RWPE1 (cell line): ENCODE data around the gene HES2.

Experiments
- CTCF ChIA-PET: fragments of 350-600 bp; sonication (Branson Sonifier 250); formaldehyde crosslinking; extraction: SDS; loops from one replicate; lab custom pipeline; 2021; lab: Yijun Ruan, JAX
- POLR2A ChIA-PET: fragments of 400-600 bp; formaldehyde crosslinking; extraction: SDS; loops from one replicate; lab custom pipeline; 2020; ENCODE audit warnings: antibody characterized with exemption; ENCODE audit not compliant: low non-redundant PET; lab: Yijun Ruan, JAX
- DNase-seq: peaks from one replicate; pipeline ENCODE4 v3.0.0; 2012; ENCODE audit warnings: low spot score
- H3K27ac ChIP-seq: fragments of 450-650 bp; 2 replicates; pipeline ENCODE4 v1.5.1; 2017
- TF ChIP-seq, protein P1 (sequence below): fragments of 450-650 bp; conservative IDR thresholded peaks from 2 replicates; pipeline ENCODE4 v1.5.1; 2017; ENCODE audit warnings: low read depth, mild to moderate bottlenecking

Gene HES2

DNA sequence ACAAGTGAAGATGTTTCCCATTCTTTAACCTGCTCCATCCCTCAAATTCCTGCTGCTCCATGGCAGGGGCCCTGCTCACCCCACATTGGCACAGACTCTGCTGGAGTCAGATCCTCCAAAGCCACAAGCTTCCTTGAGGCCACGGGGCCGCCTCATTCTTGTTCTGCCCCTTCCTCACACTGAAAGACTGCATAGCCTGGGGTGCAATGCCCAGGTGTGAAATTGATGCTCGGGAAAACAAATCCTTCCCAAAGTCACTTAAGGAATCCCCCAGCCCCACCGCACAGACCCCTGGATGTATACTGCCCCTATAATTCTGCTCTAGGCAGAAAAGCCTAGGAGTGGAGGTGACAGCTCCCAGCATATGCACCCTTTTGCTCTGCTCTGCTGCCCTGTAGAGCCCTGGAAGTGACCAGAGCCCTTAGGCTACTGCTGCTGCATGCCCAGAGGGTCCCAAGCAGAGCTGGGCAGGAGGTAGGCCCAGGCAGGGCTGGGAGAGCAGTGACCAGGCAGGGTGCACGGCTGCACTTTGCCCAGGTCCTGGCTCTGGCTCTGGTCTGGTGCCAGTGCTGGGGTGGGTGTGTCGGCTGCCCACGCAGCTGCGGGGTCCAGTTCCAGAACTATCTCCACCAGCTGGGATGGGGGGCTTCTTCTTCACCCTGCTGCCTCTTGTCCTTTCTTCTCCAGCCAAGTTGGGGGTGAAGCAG lies 1.6 kb downstream of the HES2 start:
- TF ChIP-seq, protein P1, sequence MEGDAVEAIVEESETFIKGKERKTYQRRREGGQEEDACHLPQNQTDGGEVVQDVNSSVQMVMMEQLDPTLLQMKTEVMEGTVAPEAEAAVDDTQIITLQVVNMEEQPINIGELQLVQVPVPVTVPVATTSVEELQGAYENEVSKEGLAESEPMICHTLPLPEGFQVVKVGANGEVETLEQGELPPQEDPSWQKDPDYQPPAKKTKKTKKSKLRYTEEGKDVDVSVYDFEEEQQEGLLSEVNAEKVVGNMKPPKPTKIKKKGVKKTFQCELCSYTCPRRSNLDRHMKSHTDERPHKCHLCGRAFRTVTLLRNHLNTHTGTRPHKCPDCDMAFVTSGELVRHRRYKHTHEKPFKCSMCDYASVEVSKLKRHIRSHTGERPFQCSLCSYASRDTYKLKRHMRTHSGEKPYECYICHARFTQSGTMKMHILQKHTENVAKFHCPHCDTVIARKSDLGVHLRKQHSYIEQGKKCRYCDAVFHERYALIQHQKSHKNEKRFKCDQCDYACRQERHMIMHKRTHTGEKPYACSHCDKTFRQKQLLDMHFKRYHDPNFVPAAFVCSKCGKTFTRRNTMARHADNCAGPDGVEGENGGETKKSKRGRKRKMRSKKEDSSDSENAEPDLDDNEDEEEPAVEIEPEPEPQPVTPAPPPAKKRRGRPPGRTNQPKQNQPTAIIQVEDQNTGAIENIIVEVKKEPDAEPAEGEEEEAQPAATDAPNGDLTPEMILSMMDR, result no peak
- ChIA-PET POLR2A (no interaction called here), CTCF (interaction anchor here (0.6 to 6.8 kb wide), 3 partner anchors 21 to 71 kb away, joined by 3 to 85 read pairs (median 4); no protein-coding TSS in a partner anchor)
- DNase-seq, result no peak
- peak overlapping the region; percentile 97; the same call in 1 of the 2 replicates for H3K27ac ChIP-seq

DNA sequence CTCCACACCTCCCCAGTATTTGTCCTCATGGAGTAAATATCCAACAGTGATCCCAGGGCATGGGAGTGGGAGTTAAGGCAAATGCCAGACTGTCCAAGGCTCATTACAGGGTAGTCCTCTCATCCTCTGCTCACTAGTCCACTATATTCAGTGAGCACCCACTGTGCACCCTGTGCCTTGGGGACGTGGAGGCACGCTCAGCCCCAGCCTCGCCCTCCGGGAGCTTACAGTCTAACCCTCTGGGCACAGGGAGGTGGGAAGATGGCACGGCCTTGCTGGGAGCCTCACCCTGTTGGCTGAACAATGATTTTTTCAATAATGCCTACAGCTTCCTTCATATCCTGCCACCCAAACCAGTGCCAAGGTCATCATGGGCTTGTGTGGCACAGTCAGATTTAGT lies 2.8 kb downstream of the HES2 start:
- TF ChIP-seq, protein P1, result no peak
- CTCF ChIA-PET, result no interaction called here
- no peak for DNase-seq
- POLR2A ChIA-PET, result interaction anchor here (0.5 kb wide), 1 partner anchor 163 kb away, joined by 3 read pairs; the partner anchor contains the start of gene ZBTB48
- peak overlapping the region; percentile 97 for H3K27ac ChIP-seq

DNA sequence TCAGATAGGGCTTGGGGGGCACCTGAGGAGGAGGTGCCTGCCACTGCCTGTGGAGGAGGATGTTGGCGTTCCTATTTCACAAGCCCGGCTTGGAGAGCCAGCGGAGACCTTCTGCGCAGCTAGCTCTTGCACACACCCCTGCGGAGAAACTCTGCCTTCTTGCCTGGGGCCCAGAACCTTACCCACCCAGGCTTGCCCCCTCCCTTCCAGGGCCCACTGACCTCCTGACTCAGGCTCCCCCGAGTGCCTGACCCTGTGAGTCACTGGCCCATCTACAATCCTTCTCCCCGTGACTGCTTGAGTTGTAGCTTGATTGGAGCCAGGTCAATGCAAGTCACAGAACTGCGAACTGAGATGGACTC lies 3.4 kb downstream of the HES2 start:
- DNase-seq, result no peak
- H3K27ac ChIP-seq, result peak overlapping the region; percentile 97
- ChIA-PET POLR2A (interaction anchor here (0.5 kb wide), 1 partner anchor 163 kb away, joined by 3 read pairs; the partner anchor contains the start of gene ZBTB48), CTCF (no interaction called here)
- TF ChIP-seq, protein P1, result no peak

DNA sequence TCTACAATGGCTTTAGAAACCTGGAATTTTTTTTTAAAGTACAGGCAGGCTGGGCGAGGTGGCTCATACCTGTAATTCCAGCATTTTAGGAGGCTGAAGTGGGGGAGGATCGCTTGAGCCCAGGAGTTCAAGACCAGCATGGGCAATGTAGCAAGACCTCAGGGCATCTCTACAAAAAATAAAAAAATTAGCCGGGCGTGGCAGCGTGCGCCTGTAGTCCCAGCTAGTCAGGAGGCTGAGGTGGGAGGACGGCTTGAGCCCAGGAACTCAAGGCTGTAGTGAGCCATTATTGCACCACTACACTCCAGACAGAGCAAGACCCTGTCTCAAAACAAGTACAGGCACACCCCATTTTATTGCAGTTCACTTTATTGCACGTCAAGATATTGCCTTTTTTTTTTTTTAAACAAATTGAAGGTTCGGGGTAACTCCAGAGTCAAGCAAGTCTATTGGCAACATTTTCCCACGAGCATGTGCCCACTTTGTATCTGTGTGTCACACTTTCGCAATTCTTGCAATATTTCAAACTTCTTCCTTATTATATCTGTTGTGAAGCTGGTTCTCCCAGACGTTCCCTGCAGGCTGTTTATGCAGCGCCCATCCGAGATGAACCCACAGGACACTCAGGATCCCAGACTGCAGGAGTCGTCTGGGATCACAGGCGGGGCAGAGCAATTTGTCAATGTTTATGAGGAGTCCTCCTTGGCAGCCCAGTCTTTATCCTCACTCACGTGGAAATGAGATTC lies 4.7 kb downstream of the HES2 start:
- peak overlapping the region; percentile 97 for H3K27ac ChIP-seq
- POLR2A ChIA-PET, result interaction anchor here (0.5 to 0.7 kb wide), 3 partner anchors 12 to 45 kb away, joined by 3 read pairs; no protein-coding TSS in a partner anchor
- TF ChIP-seq, protein P1, result no peak
- no peak for DNase-seq
- CTCF ChIA-PET, result interaction anchor here (0.6 to 1.6 kb wide), 6 partner anchors 8 to 77 kb away, joined by 3 to 10 read pairs (median 6); partner anchors contain the start of gene PLEKHG5

DNA sequence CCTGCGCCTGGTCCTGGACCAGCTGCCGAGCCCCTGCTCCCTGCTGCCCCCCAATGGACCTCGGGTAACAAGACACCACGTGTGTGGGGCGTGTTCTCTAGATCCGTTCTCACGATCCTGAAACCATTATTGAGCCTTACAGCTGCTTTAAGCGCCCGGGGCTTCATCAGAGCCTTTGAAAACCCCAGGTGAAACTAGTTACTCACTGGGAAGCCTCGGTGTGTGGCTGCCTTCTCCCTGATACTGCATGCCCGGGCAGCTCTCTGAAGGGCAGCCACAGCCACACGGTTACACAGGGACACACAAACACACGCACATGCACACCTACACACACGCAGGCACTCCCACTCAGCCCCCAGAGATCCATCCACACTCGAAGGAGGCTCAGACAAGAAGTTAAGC lies 5.3 kb downstream of the HES2 start:
- ChIA-PET POLR2A (interaction anchor here (0.7 kb wide), 1 partner anchor 46 kb away, joined by 3 read pairs; no protein-coding TSS in a partner anchor), CTCF (interaction anchor here (0.7 to 1.6 kb wide), 7 partner anchors 9 to 170 kb away, joined by 3 to 10 read pairs (median 5); partner anchors contain the start of gene PLEKHG5)
- peak; percentile 89 for DNase-seq
- TF ChIP-seq, protein P1, result peak; percentile 79
- peak overlapping the region; percentile 97 for H3K27ac ChIP-seq

DNA sequence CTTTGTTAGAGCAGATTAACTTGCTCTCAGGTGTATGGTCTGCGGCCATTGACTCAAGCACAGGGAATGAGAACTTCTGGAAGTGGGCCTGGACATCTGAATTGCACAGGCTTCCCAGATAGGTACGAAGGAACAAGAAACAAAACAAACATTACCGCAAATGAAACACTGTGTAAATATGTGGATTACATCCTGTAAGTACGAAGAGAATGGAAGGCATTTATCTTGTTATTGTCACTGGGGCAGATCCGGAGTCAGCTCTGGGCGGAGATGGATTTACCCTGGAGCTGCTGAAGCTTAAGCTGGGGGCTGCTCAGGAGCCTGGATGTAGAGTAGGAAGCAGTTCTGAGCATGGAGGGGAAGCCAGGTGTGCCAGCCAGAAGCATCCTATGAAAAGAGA lies 6.8 kb downstream of the HES2 start:
- TF ChIP-seq, protein P1, result no peak
- ChIA-PET POLR2A (no interaction called here), CTCF (interaction anchor here (0.6 kb wide), 1 partner anchor 397 kb away, joined by 4 read pairs; no protein-coding TSS in a partner anchor)
- no peak for DNase-seq
- H3K27ac ChIP-seq, result peak overlapping the region; percentile 97
